ENCODE measurements around the gene BCL7C.
"Not testable (repeated sequence)": the region's sequence is repeated elsewhere in the genome, so short reads cannot be mapped to it uniquely, and the experiment has no call there.

BCL7C gene

GRCh38 chr16:30860729-30861128 is 33.1 kb downstream of the BCL7C start:
- not testable (repeated sequence) for DNase-seq

GRCh38 chr16:30858829-30859423 is 35.0 kb downstream of the BCL7C start:
- no peak for DNase-seq

DNA sequence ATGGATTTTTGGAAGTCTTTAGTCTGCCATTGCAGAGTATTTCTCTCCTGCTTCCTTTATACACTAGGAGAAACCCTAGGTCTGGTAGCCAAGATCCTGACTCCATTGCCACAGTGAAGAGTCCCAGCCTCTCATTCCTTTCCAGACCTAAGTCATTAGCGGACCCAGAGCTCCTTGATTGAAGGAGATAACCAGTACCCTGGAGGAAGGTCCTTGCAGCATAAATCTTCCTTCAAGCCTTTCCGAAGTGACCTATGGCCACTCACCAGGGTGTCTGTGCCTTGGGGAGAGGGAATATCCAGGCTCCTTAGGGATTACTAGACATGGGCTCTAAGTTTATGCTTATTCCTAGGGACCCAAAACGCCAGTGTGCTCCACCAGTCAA is 35.8 kb downstream of the BCL7C start:
- no peak for DNase-seq

GRCh38 chr16:30853758-30854157 is 40.1 kb downstream of the BCL7C start:
- no peak for DNase-seq

DNA sequence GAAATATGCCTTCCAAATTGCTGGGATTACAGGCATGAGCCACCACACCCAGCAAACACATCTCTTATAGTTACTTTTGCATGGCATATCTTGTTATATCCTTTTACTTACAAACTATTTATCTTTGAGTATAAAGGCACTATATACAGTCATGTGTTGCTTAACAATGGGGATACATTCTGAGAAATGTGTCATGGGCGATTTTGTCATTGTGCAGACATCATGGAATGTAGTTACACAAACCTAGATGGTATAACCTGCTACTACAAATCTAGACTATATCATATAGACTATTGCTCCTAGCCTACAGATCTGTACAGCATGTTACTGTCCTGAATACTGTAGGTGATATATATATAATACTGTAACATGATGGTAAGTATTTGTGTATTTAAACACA is 43.6 kb downstream of the BCL7C start:
- no peak for DNase-seq

DNA sequence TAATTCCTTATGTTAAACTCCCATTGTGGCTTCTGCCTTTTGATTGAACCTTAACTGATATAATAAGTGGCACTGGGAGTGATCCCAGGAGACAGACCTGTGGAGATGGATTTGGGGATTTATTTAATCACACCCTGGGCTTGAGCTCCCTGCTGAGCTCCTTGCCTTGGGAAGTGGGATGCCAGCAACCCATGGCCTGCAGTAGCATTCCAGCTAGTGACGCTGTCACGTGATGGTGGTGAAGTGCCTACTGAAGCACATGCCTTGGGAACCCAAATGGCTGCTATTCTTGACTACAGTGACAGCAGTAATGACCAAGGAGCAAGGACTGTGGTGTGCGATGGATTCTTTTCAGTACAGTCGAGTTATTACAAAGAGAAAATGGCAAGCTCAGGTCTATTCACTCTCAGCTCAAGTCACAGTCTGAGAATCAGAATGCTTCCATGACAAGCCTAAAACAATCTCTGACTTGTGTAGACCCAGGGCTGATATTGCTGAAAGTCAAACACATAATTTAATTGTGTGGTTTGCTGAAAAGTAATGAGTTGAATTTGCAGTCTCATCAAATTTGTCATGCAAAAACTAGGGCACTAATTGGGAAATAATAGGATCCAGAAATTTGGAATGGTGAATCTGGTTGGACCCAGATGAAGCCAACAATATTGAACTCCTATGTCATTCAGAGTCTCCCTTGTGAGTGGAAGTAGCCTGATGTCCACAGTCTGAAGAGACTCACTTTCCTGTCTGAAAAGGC is 47.1 kb downstream of the BCL7C start:
- DNase-seq, result no peak

DNA sequence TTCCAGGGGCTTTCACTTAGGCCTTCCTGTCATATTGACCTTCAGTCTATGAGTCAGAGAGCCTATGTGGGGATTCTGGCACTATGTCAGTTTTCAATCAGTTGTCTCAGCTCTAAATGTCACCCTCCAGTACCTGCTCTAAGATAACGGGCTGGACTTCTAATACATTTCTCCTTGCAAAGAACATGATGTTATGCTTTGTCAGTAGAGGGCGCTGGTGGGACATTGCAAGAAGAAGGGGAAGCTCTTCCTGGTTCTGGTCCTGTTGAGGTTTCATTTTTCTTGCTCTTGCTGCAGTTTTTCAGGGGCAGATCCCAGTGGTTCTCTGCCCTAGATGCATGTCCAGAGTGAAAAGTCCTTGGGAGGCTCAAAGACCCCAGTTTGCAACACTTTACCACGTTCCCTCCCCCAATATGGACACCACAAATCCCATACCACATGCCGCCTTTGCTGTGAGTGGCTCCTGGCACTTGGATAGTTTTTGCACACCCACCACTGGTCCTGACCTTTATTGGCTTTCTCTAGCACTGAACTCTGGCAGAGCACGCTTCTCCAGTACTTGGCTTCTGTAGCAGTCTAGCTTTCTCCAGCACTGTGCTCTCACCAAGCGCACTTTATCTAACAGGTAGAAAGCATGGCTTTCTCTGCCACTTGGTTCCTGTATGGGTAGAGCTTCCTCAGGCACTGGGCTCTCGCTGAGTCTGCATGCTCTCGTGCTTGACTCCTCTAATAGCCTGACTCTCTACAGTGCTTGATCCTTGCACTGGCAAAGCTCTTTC is 49.0 kb downstream of the BCL7C start:
- DNase-seq, result peak; percentile 88

- DNase-seq, result no peak
Observed at GRCh38 chr16:30844346-30844670, 49.6 kb downstream of the BCL7C start.

- DNase-seq, result no peak
Observed at GRCh38 chr16:30843501-30843900, 50.4 kb downstream of the BCL7C start.

DNA sequence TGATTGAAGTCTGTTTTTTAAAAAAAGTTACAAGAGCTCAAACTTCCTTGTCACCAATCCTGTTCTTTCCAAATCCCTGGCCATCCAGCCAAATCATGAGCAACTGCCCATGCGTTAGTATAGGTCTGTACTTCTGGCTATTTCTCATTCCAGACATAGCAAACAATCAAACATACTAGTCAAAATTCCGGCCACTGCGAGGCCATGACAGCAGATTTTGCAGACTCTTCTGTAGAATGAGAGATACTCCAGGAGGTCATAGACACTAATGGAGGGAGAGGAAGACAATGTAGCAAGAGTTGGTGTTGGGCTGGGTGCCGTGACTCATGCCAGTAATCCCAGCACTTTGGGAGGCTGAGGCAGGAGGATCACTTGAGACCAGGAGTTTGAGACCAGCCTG is 50.9 kb downstream of the BCL7C start:
- DNase-seq, result no peak

- no peak for DNase-seq
Observed at GRCh38 chr16:30841332-30841731, 52.5 kb downstream of the BCL7C start.

- no peak for DNase-seq
Observed at GRCh38 chr16:30840611-30841010, 53.3 kb downstream of the BCL7C start.

- no peak for DNase-seq
Observed at GRCh38 chr16:30839523-30840227, 54.2 kb downstream of the BCL7C start.

DNA sequence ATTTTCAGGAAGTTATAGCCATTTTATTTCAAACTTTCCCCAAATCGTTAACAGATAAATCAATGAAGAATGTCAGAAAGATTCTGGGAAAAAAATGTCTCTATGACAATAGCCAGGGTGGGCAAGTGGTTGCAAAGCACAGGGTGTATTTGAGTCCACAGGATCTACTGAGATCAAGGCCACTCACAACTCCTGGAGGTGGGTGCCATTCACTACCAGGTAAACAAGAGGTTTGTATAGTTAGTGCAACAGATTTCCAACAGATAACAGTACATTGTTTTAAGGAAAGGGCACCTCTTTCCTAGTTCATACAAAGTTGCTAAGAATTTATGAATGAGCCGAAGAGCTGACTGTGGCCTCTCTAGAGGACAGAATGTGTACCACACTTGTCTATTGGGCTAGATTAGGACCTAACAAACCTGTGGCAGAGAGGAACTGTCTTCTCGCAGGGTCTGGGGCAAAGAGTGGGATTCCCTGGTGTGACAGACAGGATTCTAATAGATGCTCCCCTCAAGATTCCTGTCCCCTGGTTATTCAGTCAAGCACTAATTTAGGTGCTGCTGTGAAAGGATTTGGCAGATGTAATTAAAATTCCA is 54.9 kb downstream of the BCL7C start:
- DNase-seq, result no peak

DNA sequence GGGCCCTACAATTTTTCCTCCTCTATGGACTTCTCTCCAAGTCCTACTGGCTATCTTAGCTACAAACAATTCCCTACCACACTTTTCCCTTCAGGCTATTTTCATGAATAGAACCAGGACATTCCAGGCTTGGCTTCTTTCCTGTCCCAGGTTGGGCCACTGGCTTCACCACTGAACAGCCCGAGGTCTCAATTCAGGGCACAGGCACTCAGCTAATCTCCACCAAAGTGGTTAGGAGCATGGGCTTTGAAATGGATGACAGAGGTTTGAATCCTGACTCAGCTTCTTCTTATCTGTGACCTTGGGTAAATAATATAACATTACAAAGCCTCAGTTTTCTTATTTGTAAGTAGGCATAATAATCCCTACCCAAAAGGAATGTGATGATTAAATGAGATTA is 56.0 kb downstream of the BCL7C start:
- no peak for DNase-seq
